NT2/D1 (cell line): ENCODE data around the gene C18orf54.

Source experiments
- DNase-seq: peaks from one replicate; pipeline ENCODE4 v3.0.0-alpha.2; 2011; ENCODE audit warnings: low read depth, low spot score
- H3K27me3 ChIP-seq: 2 replicates; pipeline ENCODE4 v1.6.0; 2011; ENCODE audit warnings: mild to moderate bottlenecking; ENCODE audit not compliant: insufficient read length, insufficient read depth
- H3K36me3 ChIP-seq: 2 replicates; pipeline ENCODE4 v1.6.1; 2011; ENCODE audit warnings: mild to moderate bottlenecking, low read length, mixed read lengths; ENCODE audit not compliant: insufficient read depth, insufficient read length
- H3K4me1 ChIP-seq: 2 replicates; pipeline ENCODE4 v1.5.1; 2011; ENCODE audit not compliant: insufficient read depth, insufficient read length
- H3K4me3 ChIP-seq: 2 replicates; pipeline ENCODE4 v1.5.1; 2011; ENCODE audit warnings: low read depth; ENCODE audit not compliant: insufficient read length
- H3K9ac ChIP-seq: 2 replicates; pipeline ENCODE4 v1.6.0; 2011; ENCODE audit warnings: low read depth; ENCODE audit not compliant: insufficient read length
- H3K9me3 ChIP-seq: 2 replicates; pipeline ENCODE4 v1.5.1; 2011; ENCODE audit warnings: mild to moderate bottlenecking, low read length; ENCODE audit not compliant: insufficient read depth
- SUZ12 ChIP-seq: IDR thresholded peaks from 2 replicates; pipeline ENCODE4 v1.6.1; 2011; ENCODE audit not compliant: insufficient read length, insufficient read depth; ENCODE audit errors: extremely low read depth
- YY1 ChIP-seq: IDR thresholded peaks from 2 replicates; pipeline ENCODE4 v1.6.1; 2011; ENCODE audit not compliant: insufficient read length, insufficient read depth
- ZNF274 ChIP-seq: IDR thresholded peaks from 2 replicates; pipeline ENCODE4 v1.6.1; 2011; ENCODE audit warnings: mild to moderate bottlenecking, low read depth, low read length

Gene C18orf54

DNA sequence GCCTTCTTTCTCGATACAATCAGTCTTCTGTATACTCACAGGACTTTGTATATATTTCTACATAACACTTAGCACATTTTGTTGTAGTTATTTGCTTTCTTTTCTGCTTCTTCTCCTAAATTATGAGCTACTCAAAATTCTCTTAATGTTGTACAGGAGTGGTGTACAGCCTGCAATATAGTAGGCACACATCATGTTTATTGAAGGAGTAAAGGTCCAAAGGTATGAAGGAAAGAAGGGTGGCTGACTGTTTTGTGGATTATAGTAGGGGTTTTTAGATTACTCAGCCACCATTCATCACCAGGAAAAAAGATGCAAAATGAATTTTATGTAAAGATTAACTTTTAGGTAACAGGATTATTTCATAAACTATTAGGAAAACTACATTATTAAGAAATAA, 54.1 kb downstream of the C18orf54 start:
- Histone ChIP-seq H3K4me3 (no peak overlapping the region), H3K4me1 (no peaks in the 10 kb centered on the region), H3K9me3 (no peaks in the 10 kb centered on the region), H3K9ac (no peak overlapping the region), H3K36me3 (no peaks in the 10 kb centered on the region), H3K27me3 (no peaks in the 10 kb centered on the region)
- TF ChIP-seq ZNF274 (no peak), SUZ12 (no peak), YY1 (no peak)
- DNase-seq, result no peak

DNA sequence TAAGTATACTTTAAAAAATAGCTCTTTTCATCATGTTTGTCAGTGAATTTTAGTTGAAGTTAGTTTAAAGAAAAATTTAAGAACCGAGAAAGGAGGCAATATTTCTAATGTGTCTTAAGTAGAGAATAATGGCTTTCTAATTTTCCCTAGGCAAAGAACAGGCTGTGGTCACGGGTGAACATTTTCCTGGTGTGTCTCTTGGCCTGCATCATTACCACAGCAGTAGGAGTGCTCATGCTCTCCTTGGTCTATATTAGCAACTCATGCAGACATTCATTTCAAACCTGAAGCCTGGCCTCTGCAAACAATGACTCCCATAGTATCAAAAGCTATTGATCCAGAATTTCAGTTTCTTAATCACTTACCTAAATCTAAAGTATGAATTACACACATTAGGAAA, 57.4 kb downstream of the C18orf54 start:
- no peaks in the 10 kb centered on the region for H3K36me3 ChIP-seq
- no peak for DNase-seq
- no peaks in the 10 kb centered on the region for H3K9me3 ChIP-seq
- H3K27me3 ChIP-seq, result no peaks in the 10 kb centered on the region
- no peak overlapping the region for H3K9ac ChIP-seq
- no peaks in the 10 kb centered on the region for H3K4me1 ChIP-seq
- TF ChIP-seq ZNF274, result no peak
- no peak for TF ChIP-seq YY1
- no peak for TF ChIP-seq SUZ12
- no peak overlapping the region for H3K4me3 ChIP-seq

DNA sequence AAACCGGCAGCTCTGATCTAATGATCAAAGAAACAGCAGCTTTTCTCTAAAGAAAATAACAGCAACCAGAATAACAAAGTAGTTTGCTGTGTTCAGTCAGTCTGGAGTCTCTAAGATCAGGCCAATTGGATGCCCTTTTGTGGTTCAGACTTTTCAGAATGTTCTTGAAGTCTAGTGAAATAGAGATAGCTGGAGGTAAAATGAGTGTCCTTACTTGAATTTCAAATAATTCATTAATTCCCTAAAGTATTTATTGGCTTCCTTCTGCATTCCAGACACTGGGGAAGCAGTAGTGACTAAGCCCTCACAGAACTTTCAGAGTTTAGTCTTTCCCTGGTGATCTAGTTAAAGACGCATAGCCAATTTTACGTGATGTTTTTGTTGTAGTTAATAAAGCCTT, 58.7 kb downstream of the C18orf54 start:
- no peak overlapping the region for H3K4me3 ChIP-seq
- no peaks in the 10 kb centered on the region for H3K9me3 ChIP-seq
- H3K9ac ChIP-seq, result no peak overlapping the region
- TF ChIP-seq YY1 (no peak), SUZ12 (no peak), ZNF274 (no peak)
- H3K27me3 ChIP-seq, result no peaks in the 10 kb centered on the region
- no peak for DNase-seq
- no peaks in the 10 kb centered on the region for H3K4me1 ChIP-seq
- H3K36me3 ChIP-seq, result no peaks in the 10 kb centered on the region

DNA sequence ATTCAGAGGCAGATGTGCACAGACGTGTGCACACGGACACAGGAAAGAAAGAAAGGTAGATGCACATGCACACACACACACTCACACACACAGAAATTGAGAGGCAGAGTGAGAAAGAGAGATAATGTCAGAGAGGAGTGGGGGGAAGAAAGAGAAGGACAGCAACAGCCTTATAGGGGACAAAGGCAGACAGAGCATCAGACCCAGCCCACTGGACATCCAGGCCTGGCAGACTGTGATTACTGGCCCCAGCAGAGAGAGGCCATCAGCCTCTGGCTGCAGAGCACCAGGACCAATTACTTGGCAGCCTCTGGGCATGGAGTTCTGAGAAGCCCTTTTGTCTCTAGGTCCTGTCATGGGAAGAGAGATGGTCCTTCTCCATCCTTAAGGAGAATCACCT, 66.1 kb downstream of the C18orf54 start:
- DNase-seq, result no peak
- H3K27me3 ChIP-seq, result no peaks in the 10 kb centered on the region
- no peak overlapping the region for H3K4me3 ChIP-seq
- H3K9me3 ChIP-seq, result no peaks in the 10 kb centered on the region
- H3K9ac ChIP-seq, result no peak overlapping the region
- no peaks in the 10 kb centered on the region for H3K4me1 ChIP-seq
- TF ChIP-seq YY1 (no peak), ZNF274 (no peak), SUZ12 (no peak)
- no peaks in the 10 kb centered on the region for H3K36me3 ChIP-seq

DNA sequence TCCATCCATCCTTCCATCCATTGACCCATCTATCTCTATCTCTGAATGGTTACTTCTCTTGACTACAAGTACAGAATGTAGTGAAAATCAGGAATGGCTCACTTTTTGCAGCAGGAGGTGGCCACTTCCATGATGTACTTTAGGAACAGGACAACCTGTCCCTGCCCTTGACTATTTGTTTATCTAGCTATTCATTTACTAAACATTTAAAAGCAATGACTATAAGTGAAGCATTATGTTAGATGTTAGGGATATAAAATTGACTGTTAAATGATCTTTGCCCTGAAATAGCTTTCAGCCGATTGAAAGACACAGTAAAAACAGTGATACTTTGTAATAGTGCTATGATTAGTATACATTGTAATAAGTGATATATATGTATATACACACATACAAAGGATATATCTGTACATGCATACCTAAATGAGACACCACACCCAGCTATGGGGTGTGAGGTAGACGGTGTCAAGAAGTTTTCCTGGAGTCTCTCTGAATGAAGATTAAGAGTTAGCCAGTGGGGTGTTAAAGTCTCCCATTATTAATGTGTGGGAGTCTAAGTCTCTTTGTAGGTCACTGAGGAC, 68.5 kb downstream of the C18orf54 start:
- no peak for DNase-seq
- no peaks in the 10 kb centered on the region for H3K9me3 ChIP-seq
- no peak for TF ChIP-seq ZNF274
- no peak for TF ChIP-seq YY1
- no peak for TF ChIP-seq SUZ12
- no peak overlapping the region for H3K9ac ChIP-seq
- H3K4me3 ChIP-seq, result no peak overlapping the region
- H3K27me3 ChIP-seq, result no peaks in the 10 kb centered on the region
- H3K4me1 ChIP-seq, result no peaks in the 10 kb centered on the region
- H3K36me3 ChIP-seq, result no peaks in the 10 kb centered on the region
